Loucy (cell line): ENCODE data around the gene DNAJB6.
"Not testable (repeated sequence)": the region's sequence is repeated elsewhere in the genome, so short reads cannot be mapped to it uniquely, and the experiment has no call there.

Experiments used
- CTCF ChIP-seq: fragments of 200-600 bp; sonication (generic); conservative IDR thresholded peaks from 2 replicates; pipeline ENCODE4 v1.5.1; 2014; ENCODE audit warnings: mild to moderate bottlenecking, antibody characterized with exemption, low read length
- EZH2phosphoT487 ChIP-seq: fragments of 200-600 bp; IDR thresholded peaks from 2 replicates; pipeline ENCODE4 v1.6.1; 2018; ENCODE audit warnings: antibody characterized with exemption, mild to moderate bottlenecking, moderate library complexity, borderline replicate concordance

GRCh38 chr7:157331049-157331448, 5.8 kb upstream of the DNAJB6 start:
- not testable (repeated sequence) for TF ChIP-seq CTCF, EZH2phosphoT487
